Vagina (tissue), 2 donors: ENCODE data around the gene PAIP2B. TPM values are rescaled to one million over a fixed set of nuclear protein-coding genes. Genes with fewer than 3 reads are reported as not detected.

Source experiments
- DNase-seq, 2 donors: peaks; one replicate each; pipeline ENCODE4 v3.0.0-alpha.2; 2017; ENCODE audit errors: extremely low spot score in 2 of 2
- H3K27ac ChIP-seq: fragments of 200-600 bp; sonication (generic); one replicate; pipeline ENCODE4 v1.5.1; 2019
- H3K27me3 ChIP-seq: fragments of 200-600 bp; sonication (generic); one replicate; pipeline ENCODE4 v1.5.1; 2019
- H3K36me3 ChIP-seq, 2 donors: fragments of 200-600 bp; sonication (generic); one replicate each; pipeline ENCODE4 v1.5.1; 2017 to 2019
- H3K4me1 ChIP-seq: fragments of 200-600 bp; sonication (generic); one replicate; pipeline ENCODE4 v1.5.1; 2019
- H3K4me3 ChIP-seq, 2 donors: fragments of 200-600 bp; sonication (generic); 1 replicate in 1 of 2; 2 replicates in 1 of 2; pipeline ENCODE4 v1.5.1; 2016 to 2019
- H3K9me3 ChIP-seq: fragments of 200-600 bp; sonication (generic); one replicate; pipeline ENCODE4 v1.5.1; 2019
- CTCF ChIP-seq, 3 experiments: fragments of 450-650 bp in 2 of 3; fragments of 200-600 bp in 1 of 3; sonication (generic) in 1 of 3; IDR thresholded peaks; one replicate each; pipeline ENCODE4 v1.5.1; 2017 to 2019; ENCODE audit warnings: antibody characterized with exemption in 3 of 3, mild to moderate bottlenecking in 2 of 3, moderate library complexity in 2 of 3
- POLR2A ChIP-seq, 2 donors: fragments of 450-650 bp; IDR thresholded peaks; one replicate each; pipeline ENCODE4 v1.6.1; 2017; ENCODE audit warnings: antibody characterized with exemption in 2 of 2, mild to moderate bottlenecking in 2 of 2, moderate library complexity in 2 of 2
- POLR2AphosphoS5 ChIP-seq, 2 donors: sonication (generic); formaldehyde crosslinking; IDR thresholded peaks; one replicate each; pipeline ENCODE4 v1.9.0; 2017; ENCODE audit warnings: antibody characterized with exemption in 2 of 2, mild to moderate bottlenecking in 2 of 2, low read depth in 1 of 2; ENCODE audit not compliant: insufficient read depth in 1 of 2
- intact Hi-C: fragments of 100-400 bp; cut with DNase I; formaldehyde crosslinking; loops from one replicate; pipeline ENCODE4 v1.15.1; 2023
- total RNA-seq: library from RNA; depleted of rRNA; stranded (reverse); fragments of >200 nt; gene quantifications from one replicate; pipeline ENCODE4 v1.2.3, GENCODE V29; 2016

The PAIP2B gene
- total RNA-seq, 1 donor from 2014 or later: 7.6 TPM

- no peaks in the 10 kb centered on the region for H3K27me3 ChIP-seq
- DNase-seq: no peak
- no peak overlapping the region for H3K4me3 ChIP-seq
- H3K9me3 ChIP-seq: no peaks in the 10 kb centered on the region
- TF ChIP-seq POLR2A (IDR thresholded peaks at IDR 0.05) (no peak), CTCF (IDR thresholded peaks at IDR 0.05) (no peak), POLR2AphosphoS5 (IDR thresholded peaks at IDR 0.05; ENCODE audit: insufficient read depth in 1 of 2, low read depth in 1 of 2) (no peak)
- no peaks in the 10 kb centered on the region for H3K4me1 ChIP-seq
- no peak overlapping the region for H3K27ac ChIP-seq
- intact Hi-C loops: no loop called here
- H3K36me3 ChIP-seq: no peaks in the 10 kb centered on the region
Measured at GRCh38 chr2:71250935-71251334, 24.0 kb upstream of the PAIP2B start.

GRCh38 chr2:71244302-71244660, 17.4 kb upstream of the PAIP2B start:
- no peaks in the 10 kb centered on the region for H3K9me3 ChIP-seq
- H3K36me3 ChIP-seq: no peaks in the 10 kb centered on the region
- TF ChIP-seq POLR2A (IDR thresholded peaks at IDR 0.05) (no peak), POLR2AphosphoS5 (IDR thresholded peaks at IDR 0.05; ENCODE audit: insufficient read depth in 1 of 2, low read depth in 1 of 2) (no peak)
- H3K4me3 ChIP-seq: no peak overlapping the region
- H3K27ac ChIP-seq: no peak overlapping the region
- intact Hi-C loops: no loop called here
- peaks cover 12% of the 10 kb centered on the region for H3K4me1 ChIP-seq
- no peaks in the 10 kb centered on the region for H3K27me3 ChIP-seq
- DNase-seq: no peak

- intact Hi-C loops: no loop called here
- Histone ChIP-seq H3K36me3 (no peaks in the 10 kb centered on the region), H3K4me1 (peaks cover 12% of the 10 kb centered on the region), H3K27ac (no peak overlapping the region), H3K9me3 (no peaks in the 10 kb centered on the region), H3K4me3 (no peak overlapping the region), H3K27me3 (no peaks in the 10 kb centered on the region)
- TF ChIP-seq CTCF (IDR thresholded peaks at IDR 0.05) (no peak), POLR2A (IDR thresholded peaks at IDR 0.05) (no peak), POLR2AphosphoS5 (IDR thresholded peaks at IDR 0.05; ENCODE audit: insufficient read depth in 1 of 2, low read depth in 1 of 2) (no peak)
- DNase-seq: no peak
Measured at GRCh38 chr2:71243634-71244301, 16.9 kb upstream of the PAIP2B start.

GRCh38 chr2:71240794-71241193, 13.9 kb upstream of the PAIP2B start:
- H3K27ac ChIP-seq: no peak overlapping the region
- intact Hi-C loops: no loop called here
- no peaks in the 10 kb centered on the region for H3K36me3 ChIP-seq
- no peaks in the 10 kb centered on the region for H3K27me3 ChIP-seq
- H3K4me3 ChIP-seq: no peak overlapping the region
- TF ChIP-seq POLR2AphosphoS5 (IDR thresholded peaks at IDR 0.05; ENCODE audit: insufficient read depth in 1 of 2, low read depth in 1 of 2): no peak
- TF ChIP-seq POLR2A (IDR thresholded peaks at IDR 0.05): no peak
- no peak for TF ChIP-seq CTCF (IDR thresholded peaks at IDR 0.05)
- H3K4me1 ChIP-seq: peaks cover 12% of the 10 kb centered on the region
- DNase-seq: no peak
- no peaks in the 10 kb centered on the region for H3K9me3 ChIP-seq

- H3K9me3 ChIP-seq: no peaks in the 10 kb centered on the region
- TF ChIP-seq POLR2AphosphoS5 (IDR thresholded peaks at IDR 0.05; ENCODE audit: insufficient read depth in 1 of 2, low read depth in 1 of 2) (no peak), CTCF (IDR thresholded peaks at IDR 0.05) (no peak), POLR2A (IDR thresholded peaks at IDR 0.05) (no peak)
- no peak overlapping the region for H3K27ac ChIP-seq
- no peak for DNase-seq
- H3K27me3 ChIP-seq: no peaks in the 10 kb centered on the region
- H3K4me3 ChIP-seq: no peak overlapping the region
- peaks cover 12% of the 10 kb centered on the region for H3K4me1 ChIP-seq
- H3K36me3 ChIP-seq: no peaks in the 10 kb centered on the region
- intact Hi-C loops: no loop called here
Measured at GRCh38 chr2:71238089-71238488, 11.2 kb upstream of the PAIP2B start.
